Dendritic cell treated with granulocyte-macrophage colony-stimulating factor and Interleukin-4, amounts not matched to agents 40 ng/mL and 50 ng/mL, for 4 days (primary cell): Measurements from ENCODE around the gene XDH.

Experiments used
- H3K27ac Mint-ChIP-seq: one replicate; pipeline ENCODE4 v1.8.0; 2022; ENCODE audit warnings: mild to moderate bottlenecking, mixed read lengths
- H3K27me3 Mint-ChIP-seq: one replicate; pipeline ENCODE4 v1.8.0; 2022; ENCODE audit warnings: mild to moderate bottlenecking, mixed read lengths
- H3K36me3 Mint-ChIP-seq: one replicate; pipeline ENCODE4 v1.8.0; 2022; ENCODE audit warnings: low read depth, mixed read lengths
- H3K4me1 Mint-ChIP-seq: one replicate; pipeline ENCODE4 v1.8.0; 2022; ENCODE audit warnings: low read depth, mixed read lengths
- H3K4me3 Mint-ChIP-seq: one replicate; pipeline ENCODE4 v1.8.0; 2022; ENCODE audit warnings: mild to moderate bottlenecking, moderate library complexity, mixed read lengths
- H3K9me3 Mint-ChIP-seq: one replicate; pipeline ENCODE4 v1.8.0; 2022; ENCODE audit warnings: mixed read lengths
- intact Hi-C: fragments of 100-400 bp; cut with micrococcal nuclease; formaldehyde crosslinking; loops from one replicate; pipeline ENCODE4 v1.15.0; 2022

XDH gene

DNA sequence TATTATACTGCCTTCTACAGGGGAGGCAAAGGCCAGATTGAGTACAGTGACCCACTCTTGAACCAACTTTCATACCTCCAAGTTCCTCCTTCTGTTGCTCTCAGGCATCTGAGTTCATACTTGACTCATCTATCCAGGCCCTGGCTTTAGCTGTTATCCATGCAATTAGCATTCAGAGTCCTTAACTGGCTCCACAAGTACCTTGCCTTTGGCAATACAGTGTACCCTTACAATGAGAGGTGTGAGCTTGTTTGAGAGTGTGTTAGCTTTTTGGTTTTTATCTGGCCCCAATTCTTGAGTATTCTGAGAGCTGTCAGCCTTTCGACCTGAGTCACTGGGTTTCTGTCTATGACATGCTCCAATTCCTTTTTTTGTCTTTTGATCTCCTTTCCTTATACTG is 120.3 kb downstream of the XDH start:
- no peak overlapping the region for H3K4me3 Mint-ChIP-seq
- H3K36me3 Mint-ChIP-seq, result no peaks in the 10 kb centered on the region

GRCh38 chr2:31287654-31288053 is 126.9 kb downstream of the XDH start:
- Mint-ChIP-seq H3K4me1 (no peaks in the 10 kb centered on the region), H3K36me3 (no peaks in the 10 kb centered on the region), H3K9me3 (no peaks in the 10 kb centered on the region), H3K27ac (no peak overlapping the region), H3K4me3 (no peak overlapping the region), H3K27me3 (no peaks in the 10 kb centered on the region)
- intact Hi-C loops, result no loop called here

More for the DNA sequence above, 120.3 kb downstream of the XDH start:
- intact Hi-C loops, result no loop called here
- Mint-ChIP-seq H3K4me1 (peaks cover 13% of the 10 kb centered on the region), H3K27me3 (peaks cover 1% of the 10 kb centered on the region), H3K27ac (no peak overlapping the region), H3K9me3 (no peaks in the 10 kb centered on the region)

GRCh38 chr2:31286961-31287550 is 127.5 kb downstream of the XDH start:
- no peaks in the 10 kb centered on the region for H3K9me3 Mint-ChIP-seq
- H3K4me3 Mint-ChIP-seq, result no peak overlapping the region
- H3K27ac Mint-ChIP-seq, result no peak overlapping the region
- no peaks in the 10 kb centered on the region for H3K27me3 Mint-ChIP-seq
- H3K4me1 Mint-ChIP-seq, result no peaks in the 10 kb centered on the region
- intact Hi-C loops, result no loop called here
- no peaks in the 10 kb centered on the region for H3K36me3 Mint-ChIP-seq

DNA sequence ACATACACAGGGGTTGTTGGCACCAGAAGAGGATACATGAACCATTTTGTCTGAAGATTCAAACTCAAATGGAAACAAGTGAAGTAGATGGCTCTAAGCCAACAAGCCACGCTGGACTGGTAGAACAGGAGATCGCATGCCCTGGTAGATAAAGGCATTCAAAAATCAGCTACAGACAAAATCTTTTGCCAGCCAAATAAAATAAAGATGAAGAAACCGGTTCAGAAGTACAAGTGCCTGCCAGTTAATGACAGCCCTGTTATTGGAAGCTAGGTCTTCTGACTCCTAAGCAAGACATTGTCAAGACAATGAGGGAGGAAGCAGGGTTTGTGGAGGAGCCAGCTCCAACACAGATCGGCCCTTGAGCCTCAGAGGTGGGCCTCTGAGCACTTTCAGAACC is 128.3 kb downstream of the XDH start:
- no peaks in the 10 kb centered on the region for H3K4me1 Mint-ChIP-seq
- no peak overlapping the region for H3K4me3 Mint-ChIP-seq
- intact Hi-C loops, result no loop called here
- no peak overlapping the region for H3K27ac Mint-ChIP-seq
- no peaks in the 10 kb centered on the region for H3K9me3 Mint-ChIP-seq
- H3K27me3 Mint-ChIP-seq, result no peaks in the 10 kb centered on the region
- no peaks in the 10 kb centered on the region for H3K36me3 Mint-ChIP-seq
